Fibroblast of lung (primary cell): ENCODE measurements around the gene KLF15.

ENCODE experiments used
- CTCF ChIP-seq, 2 donors: IDR thresholded peaks in 1 of 2; conservative IDR thresholded peaks in 1 of 2; 1 replicate in 1 of 2; 2 replicates in 1 of 2; pipeline ENCODE4 v1.5.1; 2011 to 2012; ENCODE audit warnings: low read length in 2 of 2, control low read depth in 1 of 2, inconsistent platforms in 1 of 2, low read depth in 1 of 2, mild to moderate bottlenecking in 1 of 2
- EZH2 ChIP-seq: IDR thresholded peaks from 2 replicates; pipeline ENCODE4 v1.5.1; 2012; ENCODE audit warnings: low read length, control low read depth, mild to moderate bottlenecking; ENCODE audit errors: missing control alignments

GRCh38 chr3:126321490-126321889, 35.7 kb downstream of the KLF15 start:
- TF ChIP-seq CTCF (conservative IDR thresholded peaks at IDR 0.05 in 1 of 2, IDR thresholded peaks at IDR 0.05 in 1 of 2; ENCODE audit: low read depth in 1 of 2, low read length in 2 of 2) (no peak), EZH2 (no peak)
